IMR-90 (cell line): ENCODE data around the gene CCDC107. TPM values are rescaled to one million over a fixed set of nuclear protein-coding genes. Genes with fewer than 3 reads are reported as not detected.

Experiments used
- ATAC-seq: fragments of 200-7000 bp; cut with Tn5 transposase; 2 replicates; pipeline ENCODE4 v1.9.1; 2020; ENCODE audit warnings: low read depth, mild to moderate bottlenecking, moderate library complexity
- BruUV-seq: library from RNA; stranded (reverse); fragments of 400-500 nt; replicated peaks from 2 replicates; lab custom pipeline; 2021; lab: Mats Ljungman, UMichigan
- CTCF ChIA-PET: fragments of 300-600 bp; formaldehyde crosslinking; extraction: SDS; loops from one replicate; lab custom pipeline; 2021; ENCODE audit warnings: antibody characterized with exemption; lab: Yijun Ruan, JAX
- POLR2A ChIA-PET: fragments of 300-600 bp; sonication (Branson Sonifier 250); formaldehyde crosslinking; loops from one replicate; lab custom pipeline; 2022; ENCODE audit warnings: antibody characterized with exemption; ENCODE audit not compliant: unreplicated experiment; lab: Charles Lee
- DNase-seq: peaks from one replicate; pipeline ENCODE4 v3.0.0; 2013
- H2AFZ ChIP-seq: replicated peaks from 2 replicates; pipeline ENCODE3; 2013; ENCODE audit warnings: low read length, mild to moderate bottlenecking; ENCODE audit not compliant: poor library complexity
- H2AK5ac ChIP-seq: 2 replicates; pipeline ENCODE4 v1.6.1; 2013; ENCODE audit warnings: low read depth, low read length, inconsistent platforms
- H2AK9ac ChIP-seq: replicated peaks from 2 replicates; pipeline ENCODE3; 2013; ENCODE audit warnings: mild to moderate bottlenecking, low read depth, low read length, moderate library complexity; ENCODE audit not compliant: poor library complexity
- H2BK120ac ChIP-seq: 2 replicates; pipeline ENCODE4 v1.6.1; 2013; ENCODE audit warnings: low read depth, low read length, inconsistent platforms
- H2BK15ac ChIP-seq: 3 replicates; pipeline ENCODE4 v1.6.1; 2013; ENCODE audit warnings: low read depth, low read length, inconsistent platforms
- H2BK20ac ChIP-seq: 2 replicates; pipeline ENCODE4 v1.6.1; 2013; ENCODE audit warnings: low read depth, mild to moderate bottlenecking, inconsistent platforms, low read length, moderate library complexity
- H2BK5ac ChIP-seq: 2 replicates; pipeline ENCODE4 v1.6.1; 2013; ENCODE audit warnings: mild to moderate bottlenecking, low read depth, low read length, inconsistent platforms; ENCODE audit not compliant: poor library complexity, severe bottlenecking
- H3K14ac ChIP-seq: replicated peaks from 2 replicates; pipeline ENCODE4 v1.6.1; 2013; ENCODE audit warnings: low read depth, low read length, inconsistent platforms
- H3K18ac ChIP-seq: 2 replicates; pipeline ENCODE4 v1.6.1; 2013; ENCODE audit warnings: low read depth, low read length, control low read depth
- H3K23ac ChIP-seq: 2 replicates; pipeline ENCODE4 v1.6.1; 2013; ENCODE audit warnings: low read depth, low read length, inconsistent platforms
- H3K27ac ChIP-seq: 2 replicates; pipeline ENCODE4 v1.5.1; 2013; ENCODE audit warnings: mild to moderate bottlenecking, control low read depth, low read length; ENCODE audit not compliant: insufficient read depth
- H3K27me3 ChIP-seq: 2 replicates; pipeline ENCODE4 v1.6.1; 2013; ENCODE audit warnings: low read length; ENCODE audit not compliant: control insufficient read depth, insufficient read depth
- H3K36me3 ChIP-seq: 2 replicates; pipeline ENCODE4 v1.6.1; 2013; ENCODE audit warnings: low read length, mixed read lengths; ENCODE audit not compliant: control insufficient read depth, insufficient read depth
- H3K4ac ChIP-seq: 2 replicates; pipeline ENCODE4 v1.6.1; 2013; ENCODE audit warnings: low read depth, low read length, inconsistent platforms
- H3K4me1 ChIP-seq: 2 replicates; pipeline ENCODE4 v1.6.1; 2013; ENCODE audit warnings: low read length, mixed read lengths; ENCODE audit not compliant: control insufficient read depth, insufficient read depth
- H3K4me2 ChIP-seq: 2 replicates; pipeline ENCODE4 v1.6.1; 2013; ENCODE audit warnings: low read depth, mild to moderate bottlenecking, control low read depth, low read length, moderate library complexity
- H3K4me3 ChIP-seq: 2 replicates; pipeline ENCODE4 v1.5.1; 2013; ENCODE audit warnings: low read depth, mild to moderate bottlenecking, control low read depth, low read length, moderate library complexity; ENCODE audit not compliant: insufficient read depth
- H3K56ac ChIP-seq: 2 replicates; pipeline ENCODE4 v1.6.1; 2013; ENCODE audit warnings: low read length, inconsistent platforms; ENCODE audit not compliant: insufficient read depth; ENCODE audit errors: extremely low read depth
- H3K79me1 ChIP-seq, 2 experiments: 2 replicates each; pipeline ENCODE4 v1.6.1; 2013; ENCODE audit warnings: low read length in 2 of 2, inconsistent platforms in 1 of 2, low read depth in 1 of 2
- H3K9ac ChIP-seq: 2 replicates; pipeline ENCODE4 v1.6.1; 2013; ENCODE audit warnings: low read depth, low read length, control low read depth
- H3K9me1 ChIP-seq: 2 replicates; pipeline ENCODE4 v1.6.1; 2013; ENCODE audit warnings: low read length, inconsistent platforms; ENCODE audit not compliant: insufficient read depth
- H3K9me3 ChIP-seq: 2 replicates; pipeline ENCODE4 v1.6.1; 2013; ENCODE audit warnings: low read length; ENCODE audit not compliant: control insufficient read depth, insufficient read depth
- H4K20me1 ChIP-seq: 2 replicates; pipeline ENCODE4 v1.6.1; 2013; ENCODE audit warnings: low read length, inconsistent platforms; ENCODE audit not compliant: insufficient read depth
- H4K5ac ChIP-seq: 2 replicates; pipeline ENCODE4 v1.6.1; 2013; ENCODE audit warnings: mild to moderate bottlenecking, low read depth, low read length, control low read depth
- H4K8ac ChIP-seq, 2 experiments: 2 replicates each; pipeline ENCODE4 v1.6.1; 2013; ENCODE audit warnings: low read depth in 2 of 2, low read length in 2 of 2, control low read depth in 1 of 2, inconsistent platforms in 1 of 2
- H4K91ac ChIP-seq: 2 replicates; pipeline ENCODE4 v1.6.1; 2013; ENCODE audit warnings: low read depth, low read length, inconsistent platforms; ENCODE audit not compliant: insufficient read depth
- BHLHE40 ChIP-seq: fragments of 150-350 bp; IDR thresholded peaks from 2 replicates; pipeline ENCODE4 v1.6.1; 2016; ENCODE audit warnings: mild to moderate bottlenecking, low read depth, low read length
- CEBPB ChIP-seq: IDR thresholded peaks from 2 replicates; pipeline ENCODE4 v1.6.1; 2012; ENCODE audit warnings: low read depth, low read length, improper control_type of control experiment
- CTCF ChIP-seq: conservative IDR thresholded peaks from 2 replicates; pipeline ENCODE4 v1.5.1; 2012; ENCODE audit warnings: mild to moderate bottlenecking, low read depth, low read length, improper control_type of control experiment
- MAZ ChIP-seq: IDR thresholded peaks from 2 replicates; pipeline ENCODE4 v1.6.1; 2012; ENCODE audit warnings: low read depth, mild to moderate bottlenecking, low read length, improper control_type of control experiment, moderate library complexity, borderline replicate concordance
- MXI1 ChIP-seq: IDR thresholded peaks from 2 replicates; pipeline ENCODE4 v1.6.1; 2012; ENCODE audit warnings: low read depth, mild to moderate bottlenecking, low read length, moderate library complexity, borderline replicate concordance
- POLR2A ChIP-seq: IDR thresholded peaks from 2 replicates; pipeline ENCODE4 v1.6.1; 2012; ENCODE audit warnings: mild to moderate bottlenecking, low read depth, low read length
- RAD21 ChIP-seq: IDR thresholded peaks from 2 replicates; pipeline ENCODE4 v1.6.1; 2012; ENCODE audit warnings: low read length, improper control_type of control experiment
- SMC3 ChIP-seq: fragments of 150-350 bp; IDR thresholded peaks from 2 replicates; pipeline ENCODE4 v1.6.1; 2016; ENCODE audit warnings: low read depth, mild to moderate bottlenecking, antibody characterized with exemption, low read length, moderate library complexity
- WGBS, 2 experiments: methylation state at CpG; one replicate each; pipeline versions ENCODE4 v1.1.5 to v1.1.7; 2013; ENCODE audit warnings: missing lambda C conversion rate in 2 of 2; ENCODE audit not compliant: insufficient read length in 1 of 2; ENCODE audit errors: extremely low coverage in 2 of 2; 5-methylcytosine and 5-hydroxymethylcytosine counted together
- dilution Hi-C: fragments of 300-500 bp; cut with HindIII; formaldehyde crosslinking; loops from one replicate; pipeline ENCODE4 v1.14.3; 2018; ENCODE audit warnings: low sequenced_read_pairs; ENCODE audit not compliant: unreplicated experiment
- in situ Hi-C: fragments of 300-500 bp; cut with MboI; formaldehyde crosslinking; loops from 3 replicates; pipeline ENCODE4 v1.14.3; 2019; ENCODE audit warnings: low sequenced_read_pairs, inconsistent platforms, mixed read lengths
- intact Hi-C: fragments of 100-400 bp; cut with micrococcal nuclease; formaldehyde crosslinking; loops from 2 replicates; pipeline ENCODE4 v1.10.0; 2022
- polyA plus RNA-seq, 3 experiments: library from polyadenylated mRNA; depleted of rRNA; stranded (reverse); fragments of >200 nt; gene quantifications; 2 replicates each; pipeline ENCODE4 v1.2.3, GENCODE V29; 2012; ENCODE audit warnings: low replicate concordance in 1 of 3
- total RNA-seq: library from RNA; depleted of rRNA; stranded (reverse); fragments of >200 nt; gene quantifications from 2 replicates; pipeline ENCODE4 v1.2.3, GENCODE V29; 2012
- TF ChIP-seq, protein P1 (sequence below): fragments of 150-350 bp; IDR thresholded peaks from 2 replicates; pipeline ENCODE4 v1.6.1; 2016; ENCODE audit warnings: low read depth, mild to moderate bottlenecking, low read length, moderate library complexity, borderline replicate concordance

CCDC107 gene
- total and polyA plus RNA-seq, 2 of the 4 experiments (the other 2 are of a cell fraction): 6.8 to 21.1 TPM

- peak within 1 kb of the TSS; percentile 85 for H2AFZ ChIP-seq
- peaks cover 0 to 60% of the 10 kb centered on the region in 2 experiments; a peak in 3 of 4 replicates for H3K79me1 ChIP-seq
- intact Hi-C loops (loop anchor here (2.0 to 10.0 kb wide), 3 partner anchors 32 to 85 kb away; partner anchors contain the start of genes CCDC107, RMRP and TESK1), dilution Hi-C loops (no loop called here), in situ Hi-C loops (no loop called here)
- H4K91ac ChIP-seq: peak within 1 kb of the TSS; percentile 99
- peaks cover 50% of the 10 kb centered on the region for H4K20me1 ChIP-seq
- peaks cover 26% of the 10 kb centered on the region for H3K4me1 ChIP-seq
- ChIA-PET POLR2A (interaction anchor here (0.5 to 2.6 kb wide), 12 partner anchors 9 to 204 kb away, joined by 3 to 25 read pairs (median 5); partner anchors contain the start of gene TLN1), CTCF (interaction anchor here (0.7 to 1.2 kb wide), 2 partner anchors 29 to 38 kb away, joined by 3 to 4 read pairs; no protein-coding TSS in a partner anchor)
- TF ChIP-seq, protein P1, sequence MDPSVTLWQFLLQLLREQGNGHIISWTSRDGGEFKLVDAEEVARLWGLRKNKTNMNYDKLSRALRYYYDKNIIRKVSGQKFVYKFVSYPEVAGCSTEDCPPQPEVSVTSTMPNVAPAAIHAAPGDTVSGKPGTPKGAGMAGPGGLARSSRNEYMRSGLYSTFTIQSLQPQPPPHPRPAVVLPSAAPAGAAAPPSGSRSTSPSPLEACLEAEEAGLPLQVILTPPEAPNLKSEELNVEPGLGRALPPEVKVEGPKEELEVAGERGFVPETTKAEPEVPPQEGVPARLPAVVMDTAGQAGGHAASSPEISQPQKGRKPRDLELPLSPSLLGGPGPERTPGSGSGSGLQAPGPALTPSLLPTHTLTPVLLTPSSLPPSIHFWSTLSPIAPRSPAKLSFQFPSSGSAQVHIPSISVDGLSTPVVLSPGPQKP: no peak
- TF ChIP-seq RAD21: no peak
- TF ChIP-seq POLR2A: peak; percentile 99
- TF ChIP-seq CEBPB: no peak
- TF ChIP-seq SMC3: no peak
- peak; percentile 92 for TF ChIP-seq MXI1
- TF ChIP-seq MAZ: peak; percentile 69; the same call in 1 of the 2 replicates
- TF ChIP-seq BHLHE40: no peak
- TF ChIP-seq CTCF: no peak
- H2BK20ac ChIP-seq: peak within 1 kb of the TSS; percentile 82
- peak within 1 kb of the TSS; percentile 95; the same call in 2 of the 3 replicates for H2BK15ac ChIP-seq
- peak within 1 kb of the TSS; percentile 93 for H3K18ac ChIP-seq
- H3K23ac ChIP-seq: peak within 1 kb of the TSS; percentile 96
- H3K27ac ChIP-seq: peak within 1 kb of the TSS; percentile 98
- peaks cover 19% of the 10 kb centered on the region for H3K9me1 ChIP-seq
- peaks cover 33% of the 10 kb centered on the region for H3K36me3 ChIP-seq
- peak within 1 kb of the TSS; percentile 97 for H3K56ac ChIP-seq
- peak within 1 kb of the TSS; percentile 99 for H3K4ac ChIP-seq
- peak within 1 kb of the TSS; percentile 98 for H2BK5ac ChIP-seq
- peak within 1 kb of the TSS; percentile 98 for H2AK9ac ChIP-seq
- H2AK5ac ChIP-seq: peak within 1 kb of the TSS; percentile 97
- H3K4me2 ChIP-seq: peak within 1 kb of the TSS; percentile 97
- peak within 1 kb of the TSS; percentile 98 for H3K9ac ChIP-seq
- ATAC-seq (peak; percentile 66), DNase-seq (peak; percentile 90)
- H3K14ac ChIP-seq: peak within 1 kb of the TSS; percentile 100
- peak within 1 kb of the TSS; percentile 73 for H4K5ac ChIP-seq
- H4K8ac ChIP-seq: peak within 1 kb of the TSS; percentile 93 to 98
- no peaks in the 10 kb centered on the region for H3K27me3 ChIP-seq
- H3K9me3 ChIP-seq: no peaks in the 10 kb centered on the region
- H3K4me3 ChIP-seq: peak within 1 kb of the TSS; percentile 83
- 0% methylated on average over 13 of the region's 61 CpGs; no CpG with 5 or more reads in 1 of the 2 experiments for WGBS, 2 experiments
- TSS peak; percentile 63 for BruUV-seq
- peak within 1 kb of the TSS; percentile 86 for H2BK120ac ChIP-seq
Measured at GRCh38 chr9:35689542-35690293, 31.6 kb downstream of the CCDC107 start, which contains the start of gene TPM2. TSS of gene TPM2 (minus strand) at chr9:35689925. CDS start at chr9:35689817, 108 bp downstream.
